Hematopoietic multipotent progenitor cell treated with erythropoietin and hydrocortisone succinate and interleukin-3 and kit ligand, for 4 days (in vitro differentiated cells): Measurements from ENCODE around the gene LCN6.
"Not testable (repeated sequence)": the region's sequence is repeated elsewhere in the genome, so short reads cannot be mapped to it uniquely, and the experiment has no call there.

ENCODE experiments used
- DNase-seq: peaks from one replicate; pipeline ENCODE4 v3.0.0-alpha.2; 2015

The LCN6 gene

GRCh38 chr9:136748201-136748600, at the start of gene LCN6:
Gene LCN6 (minus strand): TSS chr9:136748525. CDS start chr9:136748483, 42 bp downstream.
- no peak for DNase-seq

GRCh38 chr9:136796775-136797347, 48.5 kb upstream of the LCN6 start:
- DNase-seq = not testable (repeated sequence)

- DNase-seq = no peak
Observed at GRCh38 chr9:136796238-136796774, 48.0 kb upstream of the LCN6 start, which contains the start of gene CCDC183. Gene CCDC183 (plus strand): TSS chr9:136796338. CDS start chr9:136796398, 60 bp downstream.

- no peak for DNase-seq
Observed at GRCh38 chr9:136795000-136795348, 46.6 kb upstream of the LCN6 start.

GRCh38 chr9:136794281-136794999, 46.1 kb upstream of the LCN6 start:
- DNase-seq = no peak

GRCh38 chr9:136793086-136793946, 45.0 kb upstream of the LCN6 start:
- peak; percentile 81 for DNase-seq

- peak; percentile 49 for DNase-seq
Observed at GRCh38 chr9:136792321-136793085, 44.2 kb upstream of the LCN6 start.

- DNase-seq = peak; percentile 80
Observed at GRCh38 chr9:136791516-136792276, 43.4 kb upstream of the LCN6 start.

- peak; percentile 100 for DNase-seq
Observed at GRCh38 chr9:136790640-136791515, 42.6 kb upstream of the LCN6 start, which contains the start of gene TMEM141. Gene TMEM141 (plus strand): TSS chr9:136791344. CDS start chr9:136791371, 27 bp downstream.

- DNase-seq = no peak
Observed at GRCh38 chr9:136789523-136789937, 41.2 kb upstream of the LCN6 start.

- peak; percentile 78 for DNase-seq
Observed at GRCh38 chr9:136788644-136789522, 40.6 kb upstream of the LCN6 start.

- peak; percentile 92 for DNase-seq
Observed at GRCh38 chr9:136787690-136788400, 39.5 kb upstream of the LCN6 start.

GRCh38 chr9:136786983-136787382, 38.7 kb upstream of the LCN6 start:
- DNase-seq = not testable (repeated sequence)

- DNase-seq = no peak
Observed at GRCh38 chr9:136786451-136786850, 38.1 kb upstream of the LCN6 start.

GRCh38 chr9:136785565-136786355, 37.4 kb upstream of the LCN6 start:
- DNase-seq = peak; percentile 58

- peak; percentile 86 for DNase-seq
Observed at GRCh38 chr9:136784997-136785361, 36.7 kb upstream of the LCN6 start.

GRCh38 chr9:136784249-136784996, 36.1 kb upstream of the LCN6 start:
- DNase-seq = peak; percentile 82
